Upper lobe of right lung (tissue), 1 donor: ENCODE measurements around the gene CYRIA. TPM values are rescaled to one million over a fixed set of nuclear protein-coding genes. Genes with fewer than 3 reads are reported as not detected.

Experiments used
- ATAC-seq: fragments of 200-7000 bp; cut with Tn5 transposase; one replicate; pipeline ENCODE4 v1.9.1; 2020; ENCODE audit warnings: mild to moderate bottlenecking, moderate library complexity
- DNase-seq: peaks from one replicate; pipeline ENCODE4 v3.0.0-alpha.2; 2020
- H3K27ac ChIP-seq: fragments of 200-600 bp; one replicate; pipeline ENCODE4 v1.8.0; 2022
- H3K27me3 ChIP-seq: fragments of 200-600 bp; one replicate; pipeline ENCODE4 v1.8.0; 2022; ENCODE audit warnings: mild to moderate bottlenecking
- H3K36me3 ChIP-seq: fragments of 200-600 bp; one replicate; pipeline ENCODE4 v1.8.0; 2022
- H3K4me1 ChIP-seq: fragments of 200-600 bp; one replicate; pipeline ENCODE4 v1.8.0; 2022
- H3K4me3 ChIP-seq: fragments of 200-600 bp; one replicate; pipeline ENCODE4 v1.8.0; 2022; ENCODE audit warnings: mild to moderate bottlenecking
- H3K9me3 ChIP-seq: fragments of 200-600 bp; one replicate; pipeline ENCODE4 v1.8.0; 2022
- CTCF ChIP-seq: fragments of 200-600 bp; IDR thresholded peaks from one replicate; pipeline ENCODE4 v1.8.0; 2022; ENCODE audit warnings: antibody characterized with exemption
- intact Hi-C: fragments of 100-400 bp; cut with DNase I; formaldehyde crosslinking; loops from one replicate; pipeline ENCODE4 v1.11.0; 2022
- total RNA-seq: library from RNA; stranded (reverse); fragmentation: NEBNext Ultra II Directional; extraction: Animal tissue kit (Norgen Biotek cat#: 25700); gene quantifications from one replicate; pipeline ENCODE4 v1.2.1, GENCODE V29; 2021
- donor health status: DM: no; HTN: yes; CAD: no; lungs with severe emphysema.

Gene CYRIA
- total RNA-seq, 1 donor from 2014 or later, result 24.2 TPM

GRCh38 chr2:16680304-16680703, 14.7 kb upstream of the CYRIA start:
- no peak overlapping the region for H3K4me3 ChIP-seq
- TF ChIP-seq CTCF, result no peak
- no peak for ATAC-seq
- H3K36me3 ChIP-seq, result no peaks in the 10 kb centered on the region
- H3K9me3 ChIP-seq, result peaks cover 6% of the 10 kb centered on the region
- no peaks in the 10 kb centered on the region for H3K27me3 ChIP-seq
- no peak overlapping the region for H3K27ac ChIP-seq
- H3K4me1 ChIP-seq, result no peaks in the 10 kb centered on the region
- intact Hi-C loops, result no loop called here
- DNase-seq, result no peak

- intact Hi-C loops, result no loop called here
- Histone ChIP-seq H3K36me3 (no peaks in the 10 kb centered on the region), H3K27me3 (no peaks in the 10 kb centered on the region), H3K9me3 (peaks cover 6% of the 10 kb centered on the region), H3K27ac (no peak overlapping the region), H3K4me3 (no peak overlapping the region), H3K4me1 (no peaks in the 10 kb centered on the region)
- ATAC-seq (no peak), DNase-seq (no peak)
- TF ChIP-seq CTCF, result no peak
Observed at GRCh38 chr2:16678964-16679363, 13.3 kb upstream of the CYRIA start.

- no peaks in the 10 kb centered on the region for H3K4me1 ChIP-seq
- H3K36me3 ChIP-seq, result no peaks in the 10 kb centered on the region
- H3K27ac ChIP-seq, result no peak overlapping the region
- H3K27me3 ChIP-seq, result no peaks in the 10 kb centered on the region
- DNase-seq (no peak), ATAC-seq (no peak)
- H3K9me3 ChIP-seq, result peaks cover 6% of the 10 kb centered on the region
- TF ChIP-seq CTCF, result no peak
- intact Hi-C loops, result no loop called here
- H3K4me3 ChIP-seq, result no peak overlapping the region
Observed at GRCh38 chr2:16677875-16678274, 12.2 kb upstream of the CYRIA start.

- Histone ChIP-seq H3K9me3 (peaks cover 6% of the 10 kb centered on the region), H3K36me3 (no peaks in the 10 kb centered on the region), H3K4me3 (no peak overlapping the region), H3K4me1 (no peaks in the 10 kb centered on the region), H3K27me3 (no peaks in the 10 kb centered on the region), H3K27ac (no peak overlapping the region)
- intact Hi-C loops, result no loop called here
- no peak for ATAC-seq
- DNase-seq, result no peak
- TF ChIP-seq CTCF, result no peak
Observed at GRCh38 chr2:16675781-16676180, 10.1 kb upstream of the CYRIA start.

- intact Hi-C loops, result no loop called here
- TF ChIP-seq CTCF, result no peak
- Histone ChIP-seq H3K4me1 (no peaks in the 10 kb centered on the region), H3K27ac (no peak overlapping the region), H3K9me3 (peaks cover 6% of the 10 kb centered on the region), H3K36me3 (no peaks in the 10 kb centered on the region), H3K27me3 (no peaks in the 10 kb centered on the region), H3K4me3 (no peak overlapping the region)
- ATAC-seq (no peak), DNase-seq (no peak)
Observed at GRCh38 chr2:16674154-16674553, 8.5 kb upstream of the CYRIA start.

- no peak for ATAC-seq
- no peak for TF ChIP-seq CTCF
- Histone ChIP-seq H3K9me3 (no peaks in the 10 kb centered on the region), H3K4me1 (peaks cover under 1% of the 10 kb centered on the region), H3K4me3 (no peak overlapping the region), H3K36me3 (no peaks in the 10 kb centered on the region), H3K27me3 (no peaks in the 10 kb centered on the region), H3K27ac (no peak overlapping the region)
- DNase-seq, result no peak
- intact Hi-C loops, result no loop called here
Observed at GRCh38 chr2:16671760-16672159, 6.1 kb upstream of the CYRIA start.
